ENCODE measurements around the gene IFIT5. TPM values are rescaled to one million over a fixed set of nuclear protein-coding genes. Genes with fewer than 3 reads are reported as not detected.

The IFIT5 gene
- total RNA-seq, 4 donors from 2014 or later, result 6.1 to 10.3 (median 7.3) TPM

DNA sequence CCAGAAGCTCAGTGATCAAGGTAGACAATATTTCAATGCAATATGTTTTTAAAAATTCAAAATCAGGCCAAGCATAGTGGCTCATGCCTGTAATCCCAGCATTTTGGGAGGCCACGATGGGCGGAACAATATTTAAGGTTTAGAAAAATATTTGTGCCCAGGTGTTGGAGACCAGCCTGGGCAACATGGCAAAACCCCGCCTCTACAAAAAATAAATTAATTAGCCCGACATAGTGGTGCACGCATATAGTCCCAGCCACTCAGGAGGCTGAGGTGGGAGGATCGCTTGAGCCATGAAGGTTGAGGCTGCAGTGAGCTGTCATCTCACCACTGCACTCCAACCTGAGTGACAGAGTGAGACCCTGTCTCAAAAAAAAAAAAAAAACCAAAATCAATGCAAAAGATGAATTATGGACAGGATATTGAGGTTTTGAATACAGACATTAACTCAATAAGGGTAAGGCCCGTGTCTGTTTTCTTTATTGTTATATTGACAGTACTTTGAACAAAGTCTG lies 913 bp upstream of the IFIT5 start:
- intact Hi-C loops (cut with DNase I; ENCODE audit: low total_unique reads), result no loop called here
- no peak for DNase-seq (ENCODE audit: low spot score in 2 of 2)
- no peak for TF ChIP-seq POLR2A (IDR thresholded peaks at IDR 0.05)
- TF ChIP-seq, protein P1, sequence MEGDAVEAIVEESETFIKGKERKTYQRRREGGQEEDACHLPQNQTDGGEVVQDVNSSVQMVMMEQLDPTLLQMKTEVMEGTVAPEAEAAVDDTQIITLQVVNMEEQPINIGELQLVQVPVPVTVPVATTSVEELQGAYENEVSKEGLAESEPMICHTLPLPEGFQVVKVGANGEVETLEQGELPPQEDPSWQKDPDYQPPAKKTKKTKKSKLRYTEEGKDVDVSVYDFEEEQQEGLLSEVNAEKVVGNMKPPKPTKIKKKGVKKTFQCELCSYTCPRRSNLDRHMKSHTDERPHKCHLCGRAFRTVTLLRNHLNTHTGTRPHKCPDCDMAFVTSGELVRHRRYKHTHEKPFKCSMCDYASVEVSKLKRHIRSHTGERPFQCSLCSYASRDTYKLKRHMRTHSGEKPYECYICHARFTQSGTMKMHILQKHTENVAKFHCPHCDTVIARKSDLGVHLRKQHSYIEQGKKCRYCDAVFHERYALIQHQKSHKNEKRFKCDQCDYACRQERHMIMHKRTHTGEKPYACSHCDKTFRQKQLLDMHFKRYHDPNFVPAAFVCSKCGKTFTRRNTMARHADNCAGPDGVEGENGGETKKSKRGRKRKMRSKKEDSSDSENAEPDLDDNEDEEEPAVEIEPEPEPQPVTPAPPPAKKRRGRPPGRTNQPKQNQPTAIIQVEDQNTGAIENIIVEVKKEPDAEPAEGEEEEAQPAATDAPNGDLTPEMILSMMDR (IDR thresholded peaks at IDR 0.05), result no peak
- 88 to 90% methylated on average over 7 of the region's 7 CpGs for WGBS, 2 donors
- no peak overlapping the region for H3K4me3 ChIP-seq (ENCODE audit: low read depth, poor library complexity, severe bottlenecking)

DNA sequence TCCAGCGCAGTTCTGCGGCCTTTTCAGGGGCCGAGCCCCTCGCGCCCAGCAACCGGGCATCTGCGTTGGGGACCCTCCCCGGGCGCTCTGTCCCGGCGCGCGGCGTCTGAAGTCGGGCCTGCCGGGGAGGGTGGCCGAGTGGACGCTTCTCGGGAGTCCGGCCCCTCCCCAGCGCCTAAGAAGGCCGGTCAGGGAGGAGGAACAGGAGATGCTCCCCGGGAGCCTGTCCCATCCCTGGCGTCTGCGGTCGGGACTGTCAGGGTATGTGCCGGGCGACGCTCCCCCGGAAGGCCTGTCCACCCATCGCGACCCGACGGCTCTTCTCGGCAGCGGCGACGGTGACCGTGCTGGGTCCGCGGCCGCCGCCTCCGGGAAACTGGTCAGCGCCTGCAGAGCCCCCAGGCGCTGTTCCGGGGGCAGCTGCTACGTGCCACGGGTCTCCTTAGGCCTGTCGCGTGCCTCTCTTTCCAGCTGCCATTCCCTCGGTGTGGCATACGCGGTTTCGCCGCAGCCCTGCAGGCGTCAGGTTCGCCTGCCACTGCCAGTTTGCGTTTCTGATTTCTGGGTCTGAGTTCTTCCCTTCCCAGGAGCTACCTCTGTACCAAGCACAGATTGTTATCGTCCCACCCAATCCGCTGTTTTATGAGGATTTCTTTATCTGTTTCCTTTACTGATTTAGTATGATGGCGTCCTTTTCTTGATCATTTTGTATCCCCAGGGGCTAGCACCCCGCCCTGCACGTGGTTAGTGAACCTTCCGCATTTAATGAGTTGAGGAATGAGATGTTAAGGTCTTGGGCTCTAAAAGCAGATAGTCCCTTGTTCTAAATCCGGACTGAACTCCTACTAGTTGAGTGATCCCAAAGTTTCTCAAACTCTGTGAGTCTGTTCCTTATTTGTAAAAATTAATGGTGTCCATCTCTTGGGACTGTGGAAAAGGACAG lies 782 bp downstream of the IFIT5 start:
- DNase-seq (ENCODE audit: low spot score in 2 of 2), result peak; percentile 58 to 91
- intact Hi-C loops (cut with DNase I; ENCODE audit: low total_unique reads), result no loop called here
- no peak for TF ChIP-seq POLR2A (IDR thresholded peaks at IDR 0.05)
- TF ChIP-seq, protein P1 (IDR thresholded peaks at IDR 0.05), result no peak
- WGBS, 2 donors, result 1 to 2% methylated on average over 25 to 41 of the region's 66 CpGs
- peak overlapping the region; percentile 71 for H3K4me3 ChIP-seq (ENCODE audit: low read depth, poor library complexity, severe bottlenecking)

DNA sequence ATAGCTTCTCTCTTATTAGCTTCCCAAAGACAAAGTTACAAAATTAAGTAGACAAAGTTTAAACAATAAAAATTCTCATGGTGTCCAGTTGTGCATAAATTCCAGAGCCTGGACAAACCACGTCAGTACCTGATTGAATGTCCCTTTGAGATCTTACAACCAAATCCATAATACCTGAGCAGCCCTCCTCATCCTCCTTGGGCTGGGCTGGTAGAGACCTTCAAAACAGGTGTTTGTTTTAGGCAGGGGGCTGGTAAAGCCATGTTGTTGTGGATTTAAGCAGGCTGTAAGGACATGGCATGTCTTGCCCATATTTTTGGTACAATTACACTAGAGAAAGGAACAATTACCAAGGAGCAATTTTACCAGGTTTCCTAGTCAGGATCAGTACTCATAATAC lies 2.1 kb downstream of the IFIT5 start:
- H3K4me3 ChIP-seq (ENCODE audit: low read depth, poor library complexity, severe bottlenecking), result no peak overlapping the region
- no peak for DNase-seq (ENCODE audit: low spot score in 2 of 2)
- TF ChIP-seq, protein P1 (IDR thresholded peaks at IDR 0.05), result no peak
- TF ChIP-seq POLR2A (IDR thresholded peaks at IDR 0.05), result no peak
- 91 to 96% methylated on average over 1 of the region's 1 CpG for WGBS, 2 donors
- intact Hi-C loops (cut with DNase I; ENCODE audit: low total_unique reads), result no loop called here

DNA sequence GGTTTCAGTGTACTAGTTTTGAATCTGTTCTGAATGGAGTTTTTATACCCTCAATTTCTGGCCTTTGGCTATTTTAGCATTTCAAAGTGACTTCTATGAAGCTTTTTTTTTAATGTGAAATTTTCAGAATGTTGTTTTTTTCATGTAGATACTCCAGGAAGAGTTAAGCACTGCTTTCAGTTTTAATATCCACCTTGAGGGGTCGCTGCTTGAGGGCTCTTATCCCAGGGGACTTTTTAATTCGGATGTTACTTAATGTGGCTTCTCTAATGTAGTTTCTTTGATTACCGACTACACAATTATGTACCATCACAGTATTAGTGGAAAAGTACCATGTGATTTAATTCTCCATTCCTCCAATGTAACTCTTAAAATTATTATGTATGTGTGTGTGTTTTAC lies 5.2 kb downstream of the IFIT5 start:
- TF ChIP-seq POLR2A (IDR thresholded peaks at IDR 0.05), result no peak
- TF ChIP-seq, protein P1 (IDR thresholded peaks at IDR 0.05), result no peak
- WGBS, 2 donors, result 50 to 54% methylated on average over 3 of the region's 3 CpGs
- intact Hi-C loops (cut with DNase I; ENCODE audit: low total_unique reads), result no loop called here
- H3K4me3 ChIP-seq (ENCODE audit: low read depth, poor library complexity, severe bottlenecking), result no peak overlapping the region
- DNase-seq (ENCODE audit: low spot score in 2 of 2), result no peak

DNA sequence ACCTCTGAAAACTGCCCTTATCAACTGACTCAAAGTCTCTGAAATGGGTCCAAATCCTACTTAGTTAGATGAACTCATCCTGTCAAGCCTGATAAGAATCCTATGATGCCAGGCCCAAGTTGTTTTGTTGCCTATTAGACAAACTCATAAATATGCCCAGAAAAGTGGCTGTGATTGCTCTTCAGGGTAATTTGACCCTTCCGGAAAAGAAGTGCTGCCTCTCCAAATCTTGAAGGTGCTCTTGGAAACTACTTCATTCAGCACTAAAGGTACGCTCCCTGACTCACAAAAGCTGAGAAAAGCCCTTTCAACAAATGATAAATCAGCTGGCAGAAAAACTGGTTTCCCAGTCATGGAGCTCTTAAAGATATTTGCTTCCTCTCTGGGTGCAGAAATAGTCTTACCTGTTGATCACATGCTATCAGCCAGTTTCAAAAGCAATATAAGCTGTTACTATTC lies 6.7 kb downstream of the IFIT5 start:
- 59 to 72% methylated on average over 2 of the region's 2 CpGs for WGBS, 2 donors
- intact Hi-C loops (cut with DNase I; ENCODE audit: low total_unique reads), result no loop called here
- no peak for DNase-seq (ENCODE audit: low spot score in 2 of 2)
- H3K4me3 ChIP-seq (ENCODE audit: low read depth, poor library complexity, severe bottlenecking), result no peak overlapping the region
- TF ChIP-seq, protein P1 (IDR thresholded peaks at IDR 0.05), result no peak
- no peak for TF ChIP-seq POLR2A (IDR thresholded peaks at IDR 0.05)
